WTC11 (cell line): ENCODE measurements around the gene ADGRF1. TPM values are rescaled to one million over a fixed set of nuclear protein-coding genes. Genes with fewer than 3 reads are reported as not detected.

Experiments used
- ATAC-seq: fragments of 200-7000 bp; cut with Tn5 transposase; 2 replicates; pipeline ENCODE4 v1.10.0; 2021; ENCODE audit warnings: mild to moderate bottlenecking, moderate library complexity
- CTCF ChIA-PET: fragments of 300-600 bp; sonication (Branson Sonifier 250); formaldehyde crosslinking; loops from one replicate; lab custom pipeline; 2021; ENCODE audit warnings: antibody characterized with exemption; lab: Charles Lee
- POLR2A ChIA-PET: fragments of 350-600 bp; sonication (Branson Sonifier 250); formaldehyde crosslinking; loops from one replicate; lab custom pipeline; 2021; ENCODE audit warnings: antibody characterized with exemption; lab: Charles Lee
- DNase-seq: peaks from one replicate; pipeline ENCODE4 v3.0.0; 2021; ENCODE audit warnings: low spot score
- H3K27ac Mint-ChIP-seq: 2 replicates; pipeline ENCODE4 v1.8.0; 2021; ENCODE audit warnings: mixed read lengths
- H3K27me3 Mint-ChIP-seq: 2 replicates; pipeline ENCODE4 v1.8.0; 2021; ENCODE audit warnings: low read depth, mild to moderate bottlenecking, moderate library complexity, mixed read lengths
- H3K36me3 Mint-ChIP-seq: 2 replicates; pipeline ENCODE4 v1.8.0; 2021; ENCODE audit warnings: mixed read lengths
- H3K4me1 Mint-ChIP-seq: 2 replicates; pipeline ENCODE4 v1.8.0; 2022; ENCODE audit warnings: mixed read lengths
- H3K4me3 Mint-ChIP-seq: 2 replicates; pipeline ENCODE4 v1.8.0; 2021; ENCODE audit warnings: mild to moderate bottlenecking, moderate library complexity, mixed read lengths
- H3K9me3 Mint-ChIP-seq: 2 replicates; pipeline ENCODE4 v1.8.0; 2021; ENCODE audit warnings: mixed read lengths
- ATF1 ChIP-seq: sonication (generic); formaldehyde crosslinking; IDR thresholded peaks from 2 replicates; pipeline ENCODE4 v1.8.1; 2023; ENCODE audit warnings: mild to moderate bottlenecking, moderate library complexity, missing genetic modification reagents
- ELF4 ChIP-seq: sonication (generic); formaldehyde crosslinking; IDR thresholded peaks from 2 replicates; pipeline ENCODE4 v1.8.1; 2022; ENCODE audit warnings: low read depth, mild to moderate bottlenecking, moderate library complexity, missing genetic modification reagents
- FOXP4 ChIP-seq: sonication (generic); formaldehyde crosslinking; IDR thresholded peaks from 2 replicates; pipeline ENCODE4 v1.8.0; 2022; ENCODE audit warnings: mild to moderate bottlenecking, missing genetic modification reagents
- GABPB1 ChIP-seq: sonication (generic); formaldehyde crosslinking; IDR thresholded peaks from 2 replicates; pipeline ENCODE4 v1.8.1; 2023; ENCODE audit warnings: mild to moderate bottlenecking, missing genetic modification reagents
- GTF2I ChIP-seq: fragments of 250-450 bp; sonication (Bioruptor Pico); conservative IDR thresholded peaks from 2 replicates; pipeline ENCODE4 v1.4.0; 2021; ENCODE audit warnings: mild to moderate bottlenecking
- JUN ChIP-seq: sonication (generic); formaldehyde crosslinking; IDR thresholded peaks from 2 replicates; pipeline ENCODE4 v1.8.0; 2023; ENCODE audit warnings: mild to moderate bottlenecking, missing genetic modification reagents
- KAT7 ChIP-seq: sonication (generic); formaldehyde crosslinking; IDR thresholded peaks from 2 replicates; pipeline ENCODE4 v1.8.1; 2023; ENCODE audit warnings: missing genetic modification reagents, mild to moderate bottlenecking, borderline replicate concordance
- MYBL2 ChIP-seq: sonication (generic); formaldehyde crosslinking; IDR thresholded peaks from 2 replicates; pipeline ENCODE4 v1.8.1; 2023; ENCODE audit warnings: mild to moderate bottlenecking, moderate library complexity, missing genetic modification reagents
- NFATC4 ChIP-seq: fragments of 250-450 bp; sonication (Bioruptor Pico); IDR thresholded peaks from 2 replicates; pipeline ENCODE4 v1.9.0; 2021; ENCODE audit warnings: mild to moderate bottlenecking
- NR2C2 ChIP-seq: sonication (generic); formaldehyde crosslinking; IDR thresholded peaks from 2 replicates; pipeline ENCODE4 v1.8.0; 2022; ENCODE audit warnings: mild to moderate bottlenecking, missing genetic modification reagents
- SMAD4 ChIP-seq: sonication (generic); formaldehyde crosslinking; IDR thresholded peaks from 2 replicates; pipeline ENCODE4 v1.8.0; 2022; ENCODE audit warnings: mild to moderate bottlenecking, missing genetic modification reagents
- SOX15 ChIP-seq: fragments of 250-450 bp; sonication (Bioruptor Pico); IDR thresholded peaks from 2 replicates; pipeline ENCODE4 v1.9.0; 2021; ENCODE audit warnings: mild to moderate bottlenecking
- ZNF219 ChIP-seq: sonication (generic); formaldehyde crosslinking; IDR thresholded peaks from 2 replicates; pipeline ENCODE4 v1.8.0; 2023; ENCODE audit warnings: missing genetic modification reagents, mild to moderate bottlenecking, borderline replicate concordance
- ZNF416 ChIP-seq: fragments of 250-450 bp; sonication (Bioruptor Pico); IDR thresholded peaks from 2 replicates; pipeline ENCODE4 v1.9.0; 2021; ENCODE audit warnings: mild to moderate bottlenecking, inconsistent platforms
- ZSCAN18 ChIP-seq: fragments of 250-450 bp; sonication (Bioruptor Pico); IDR thresholded peaks from 2 replicates; pipeline ENCODE4 v2.1.2; 2022; ENCODE audit warnings: mild to moderate bottlenecking, moderate library complexity
- total RNA-seq: library from RNA; stranded (reverse); gene quantifications from 3 replicates; pipeline ENCODE4 v1.2.3, GENCODE V29; 2021
- TF ChIP-seq, protein P1 (sequence below): sonication (generic); formaldehyde crosslinking; IDR thresholded peaks from 2 replicates; pipeline ENCODE4 v1.8.1; 2023; ENCODE audit warnings: mild to moderate bottlenecking, moderate library complexity, missing genetic modification reagents
- TF ChIP-seq, protein P2 (sequence below): sonication (generic); formaldehyde crosslinking; IDR thresholded peaks from 2 replicates; pipeline ENCODE4 v1.8.0; 2023; ENCODE audit warnings: missing genetic modification reagents
- TF ChIP-seq, protein P3 (sequence below): fragments of 250-450 bp; sonication (Bioruptor Pico); IDR thresholded peaks from 2 replicates; pipeline ENCODE4 v1.9.0; 2021; ENCODE audit warnings: mild to moderate bottlenecking
- TF ChIP-seq, protein P4 (sequence below): sonication (generic); formaldehyde crosslinking; IDR thresholded peaks from 2 replicates; pipeline ENCODE4 v1.8.0; 2022; ENCODE audit warnings: mild to moderate bottlenecking, missing genetic modification reagents
- TF ChIP-seq, protein P5 (sequence below): sonication (generic); formaldehyde crosslinking; IDR thresholded peaks from 2 replicates; pipeline ENCODE4 v1.8.1; 2022; ENCODE audit warnings: missing genetic modification reagents, borderline replicate concordance

The ADGRF1 gene
- total RNA-seq, 1 experiment from 2014 or later = 0.26 TPM

- Mint-ChIP-seq H3K9me3 (no peaks in the 10 kb centered on the region), H3K4me1 (no peaks in the 10 kb centered on the region), H3K27me3 (no peaks in the 10 kb centered on the region), H3K36me3 (no peaks in the 10 kb centered on the region), H3K27ac (no peak overlapping the region), H3K4me3 (no peak overlapping the region)
- no peak for ATAC-seq
- no peak for DNase-seq
- TF ChIP-seq, protein P1, sequence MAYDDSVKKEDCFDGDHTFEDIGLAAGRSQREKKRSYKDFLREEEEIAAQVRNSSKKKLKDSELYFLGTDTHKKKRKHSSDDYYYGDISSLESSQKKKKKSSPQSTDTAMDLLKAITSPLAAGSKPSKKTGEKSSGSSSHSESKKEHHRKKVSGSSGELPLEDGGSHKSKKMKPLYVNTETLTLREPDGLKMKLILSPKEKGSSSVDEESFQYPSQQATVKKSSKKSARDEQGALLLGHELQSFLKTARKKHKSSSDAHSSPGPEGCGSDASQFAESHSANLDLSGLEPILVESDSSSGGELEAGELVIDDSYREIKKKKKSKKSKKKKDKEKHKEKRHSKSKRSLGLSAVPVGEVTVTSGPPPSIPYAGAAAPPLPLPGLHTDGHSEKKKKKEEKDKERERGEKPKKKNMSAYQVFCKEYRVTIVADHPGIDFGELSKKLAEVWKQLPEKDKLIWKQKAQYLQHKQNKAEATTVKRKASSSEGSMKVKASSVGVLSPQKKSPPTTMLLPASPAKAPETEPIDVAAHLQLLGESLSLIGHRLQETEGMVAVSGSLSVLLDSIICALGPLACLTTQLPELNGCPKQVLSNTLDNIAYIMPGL (CRISPR knock-in tag) = no peak
- TF ChIP-seq GTF2I (CRISPR knock-in tag) (no peak), SMAD4 (no peak), MYBL2 (CRISPR knock-in tag) (no peak), JUN (CRISPR knock-in tag) (no peak), NFATC4 (CRISPR knock-in tag) (no peak), FOXP4 (CRISPR knock-in tag) (no peak), SOX15 (no peak), ZNF416 (CRISPR knock-in tag) (no peak), ATF1 (CRISPR knock-in tag) (no peak), ZSCAN18 (no peak), GABPB1 (CRISPR knock-in tag) (no peak), ELF4 (no peak), KAT7 (CRISPR knock-in tag) (no peak), NR2C2 (no peak), ZNF219 (CRISPR knock-in tag) (no peak)
- TF ChIP-seq, protein P2, sequence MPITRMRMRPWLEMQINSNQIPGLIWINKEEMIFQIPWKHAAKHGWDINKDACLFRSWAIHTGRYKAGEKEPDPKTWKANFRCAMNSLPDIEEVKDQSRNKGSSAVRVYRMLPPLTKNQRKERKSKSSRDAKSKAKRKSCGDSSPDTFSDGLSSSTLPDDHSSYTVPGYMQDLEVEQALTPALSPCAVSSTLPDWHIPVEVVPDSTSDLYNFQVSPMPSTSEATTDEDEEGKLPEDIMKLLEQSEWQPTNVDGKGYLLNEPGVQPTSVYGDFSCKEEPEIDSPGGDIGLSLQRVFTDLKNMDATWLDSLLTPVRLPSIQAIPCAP = no peak
- TF ChIP-seq, protein P3, sequence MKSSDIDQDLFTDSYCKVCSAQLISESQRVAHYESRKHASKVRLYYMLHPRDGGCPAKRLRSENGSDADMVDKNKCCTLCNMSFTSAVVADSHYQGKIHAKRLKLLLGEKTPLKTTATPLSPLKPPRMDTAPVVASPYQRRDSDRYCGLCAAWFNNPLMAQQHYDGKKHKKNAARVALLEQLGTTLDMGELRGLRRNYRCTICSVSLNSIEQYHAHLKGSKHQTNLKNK (CRISPR knock-in tag) = no peak
- TF ChIP-seq, protein P4, sequence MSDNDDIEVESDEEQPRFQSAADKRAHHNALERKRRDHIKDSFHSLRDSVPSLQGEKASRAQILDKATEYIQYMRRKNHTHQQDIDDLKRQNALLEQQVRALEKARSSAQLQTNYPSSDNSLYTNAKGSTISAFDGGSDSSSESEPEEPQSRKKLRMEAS = no peak
- TF ChIP-seq, protein P5, sequence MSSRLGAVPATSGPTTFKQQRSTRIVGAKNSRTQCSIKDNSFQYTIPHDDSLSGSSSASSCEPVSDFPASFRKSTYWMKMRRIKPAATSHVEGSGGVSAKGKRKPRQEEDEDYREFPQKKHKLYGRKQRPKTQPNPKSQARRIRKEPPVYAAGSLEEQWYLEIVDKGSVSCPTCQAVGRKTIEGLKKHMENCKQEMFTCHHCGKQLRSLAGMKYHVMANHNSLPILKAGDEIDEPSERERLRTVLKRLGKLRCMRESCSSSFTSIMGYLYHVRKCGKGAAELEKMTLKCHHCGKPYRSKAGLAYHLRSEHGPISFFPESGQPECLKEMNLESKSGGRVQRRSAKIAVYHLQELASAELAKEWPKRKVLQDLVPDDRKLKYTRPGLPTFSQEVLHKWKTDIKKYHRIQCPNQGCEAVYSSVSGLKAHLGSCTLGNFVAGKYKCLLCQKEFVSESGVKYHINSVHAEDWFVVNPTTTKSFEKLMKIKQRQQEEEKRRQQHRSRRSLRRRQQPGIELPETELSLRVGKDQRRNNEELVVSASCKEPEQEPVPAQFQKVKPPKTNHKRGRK (CRISPR knock-in tag) = no peak
- ChIA-PET POLR2A (no interaction called here), CTCF (no interaction called here)
Observed at GRCh38 chr6:47000842-47001241, 41.3 kb downstream of the ADGRF1 start.
